ENCODE data around the gene PTPN11.
"Not testable (repeated sequence)": the region's sequence is repeated elsewhere in the genome, so short reads cannot be mapped to it uniquely, and the experiment has no call there.

PTPN11 gene

GRCh38 chr12:112413855-112414625 is 4.7 kb upstream of the PTPN11 start:
- TF ChIP-seq CTCF (conservative IDR thresholded peaks at IDR 0.05; ENCODE audit: low read length) = no peak
- DNase-seq (ENCODE audit: low read depth) = no peak
- no peak overlapping the region for H3K4me3 ChIP-seq (ENCODE audit: low read length)

- not testable (repeated sequence) for H3K4me3 ChIP-seq (ENCODE audit: low read length); DNase-seq (ENCODE audit: low read depth)
Observed at GRCh38 chr12:112415457-112415856, 3.3 kb upstream of the PTPN11 start.

GRCh38 chr12:112418273-112418607 is 507 bp upstream of the PTPN11 start:
- no peak for DNase-seq (ENCODE audit: low read depth)
- H3K4me3 ChIP-seq (ENCODE audit: low read length) = peak overlapping the region; percentile 92
- no peak for TF ChIP-seq CTCF (conservative IDR thresholded peaks at IDR 0.05; ENCODE audit: low read length)

GRCh38 chr12:112419297-112420133 is 768 bp downstream of the PTPN11 start:
- peak; percentile 83 for DNase-seq (ENCODE audit: low read depth)
- no peak for TF ChIP-seq CTCF (conservative IDR thresholded peaks at IDR 0.05; ENCODE audit: low read length)
- H3K4me3 ChIP-seq (ENCODE audit: low read length) = peak overlapping the region; percentile 92

GRCh38 chr12:112420740-112421139 is 2.0 kb downstream of the PTPN11 start:
- no peak for TF ChIP-seq CTCF (conservative IDR thresholded peaks at IDR 0.05; ENCODE audit: low read length)
- DNase-seq (ENCODE audit: low read depth) = no peak
- no peak overlapping the region for H3K4me3 ChIP-seq (ENCODE audit: low read length)

- no peak for TF ChIP-seq CTCF (conservative IDR thresholded peaks at IDR 0.05; ENCODE audit: low read length)
- DNase-seq (ENCODE audit: low read depth) = no peak
- no peak overlapping the region for H3K4me3 ChIP-seq (ENCODE audit: low read length)
Observed at GRCh38 chr12:112421363-112421762, 2.6 kb downstream of the PTPN11 start.

- no peak overlapping the region for H3K4me3 ChIP-seq (ENCODE audit: low read length)
- TF ChIP-seq CTCF (conservative IDR thresholded peaks at IDR 0.05; ENCODE audit: low read length) = no peak
- DNase-seq (ENCODE audit: low read depth) = peak; percentile 74
Observed at GRCh38 chr12:112422531-112422930, 3.8 kb downstream of the PTPN11 start.
